ENCODE data around the gene RERE. TPM values are rescaled to one million over a fixed set of nuclear protein-coding genes. Genes with fewer than 3 reads are reported as not detected.

The RERE gene
- total RNA-seq, 1 experiment from 2014 or later: 40.6 TPM

DNA sequence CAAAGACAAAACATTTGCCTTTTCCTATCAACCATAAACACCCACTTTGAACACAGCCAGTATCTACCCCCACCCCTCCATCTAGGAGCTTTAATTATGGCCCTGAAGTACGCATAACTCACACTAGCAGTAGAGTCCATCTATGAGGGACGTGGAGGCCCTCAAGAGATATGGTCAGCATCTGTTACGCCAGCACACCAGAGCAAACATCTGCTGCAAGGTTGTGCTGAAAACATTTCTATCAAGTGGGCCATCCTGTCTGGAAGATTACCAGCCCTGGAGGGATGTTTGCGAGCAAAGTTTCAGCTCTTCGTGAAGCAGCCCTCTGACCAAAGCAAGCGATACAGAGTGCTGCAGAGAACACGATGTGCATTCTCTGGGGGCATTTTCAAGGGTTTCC, 424.9 kb downstream of the RERE start (continued):
- TF ChIP-seq, protein P1, sequence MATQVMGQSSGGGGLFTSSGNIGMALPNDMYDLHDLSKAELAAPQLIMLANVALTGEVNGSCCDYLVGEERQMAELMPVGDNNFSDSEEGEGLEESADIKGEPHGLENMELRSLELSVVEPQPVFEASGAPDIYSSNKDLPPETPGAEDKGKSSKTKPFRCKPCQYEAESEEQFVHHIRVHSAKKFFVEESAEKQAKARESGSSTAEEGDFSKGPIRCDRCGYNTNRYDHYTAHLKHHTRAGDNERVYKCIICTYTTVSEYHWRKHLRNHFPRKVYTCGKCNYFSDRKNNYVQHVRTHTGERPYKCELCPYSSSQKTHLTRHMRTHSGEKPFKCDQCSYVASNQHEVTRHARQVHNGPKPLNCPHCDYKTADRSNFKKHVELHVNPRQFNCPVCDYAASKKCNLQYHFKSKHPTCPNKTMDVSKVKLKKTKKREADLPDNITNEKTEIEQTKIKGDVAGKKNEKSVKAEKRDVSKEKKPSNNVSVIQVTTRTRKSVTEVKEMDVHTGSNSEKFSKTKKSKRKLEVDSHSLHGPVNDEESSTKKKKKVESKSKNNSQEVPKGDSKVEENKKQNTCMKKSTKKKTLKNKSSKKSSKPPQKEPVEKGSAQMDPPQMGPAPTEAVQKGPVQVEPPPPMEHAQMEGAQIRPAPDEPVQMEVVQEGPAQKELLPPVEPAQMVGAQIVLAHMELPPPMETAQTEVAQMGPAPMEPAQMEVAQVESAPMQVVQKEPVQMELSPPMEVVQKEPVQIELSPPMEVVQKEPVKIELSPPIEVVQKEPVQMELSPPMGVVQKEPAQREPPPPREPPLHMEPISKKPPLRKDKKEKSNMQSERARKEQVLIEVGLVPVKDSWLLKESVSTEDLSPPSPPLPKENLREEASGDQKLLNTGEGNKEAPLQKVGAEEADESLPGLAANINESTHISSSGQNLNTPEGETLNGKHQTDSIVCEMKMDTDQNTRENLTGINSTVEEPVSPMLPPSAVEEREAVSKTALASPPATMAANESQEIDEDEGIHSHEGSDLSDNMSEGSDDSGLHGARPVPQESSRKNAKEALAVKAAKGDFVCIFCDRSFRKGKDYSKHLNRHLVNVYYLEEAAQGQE (IDR thresholded peaks at IDR 0.05; ENCODE audit: low read depth): no peak
- TF ChIP-seq EZH2phosphoT487 (IDR thresholded peaks at IDR 0.05; ENCODE audit: borderline replicate concordance): no peak

DNA sequence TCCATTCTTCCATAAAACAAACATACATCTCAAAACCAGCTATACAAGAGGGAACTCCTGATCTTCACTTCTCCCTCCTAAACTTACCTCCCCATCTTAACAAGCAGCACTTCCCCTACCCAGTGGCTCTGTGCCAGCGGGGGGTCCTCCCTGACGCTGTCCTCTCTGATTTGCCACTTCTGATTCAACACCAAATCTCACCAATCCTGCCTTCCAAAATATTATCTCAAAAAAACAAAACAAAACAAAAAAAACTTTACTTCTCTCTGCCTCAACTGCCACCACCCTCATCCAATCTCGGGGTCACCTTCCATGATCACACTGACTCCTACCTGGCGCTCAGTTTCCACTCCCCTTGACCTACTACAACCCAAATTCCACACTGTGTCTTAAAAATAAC, 426.7 kb downstream of the RERE start:
- ChIA-PET CTCF (no interaction called here), RAD21 (ENCODE audit: low non-redundant PET in 1 of 2, low total read pairs in 2 of 2, uncharacterized antibody in 2 of 2, unreplicated experiment in 2 of 2) (no interaction called here), POLR2A (no interaction called here)
- Histone ChIP-seq H3K79me2 (ENCODE audit: insufficient read depth, low read length) (peaks cover 4% of the 10 kb centered on the region), H3K9me2 (ENCODE audit: insufficient read depth) (no peaks in the 10 kb centered on the region), H3K4me3 (replicated peaks in 1 of 2; ENCODE audit: low read depth in 1 of 2, low read length in 2 of 2) (no peak overlapping the region), H3K27ac (ENCODE audit: low read depth, low read length) (no peak overlapping the region), H3K27me3 (ENCODE audit: insufficient read depth, low read length) (no peaks in the 10 kb centered on the region), H3K4me1 (ENCODE audit: control insufficient read depth in 1 of 2, insufficient read depth in 2 of 2, low read length in 2 of 2) (peaks cover 3 to 10% of the 10 kb centered on the region in 2 experiments; a peak in 2 of 4 replicates), H3K36me3 (ENCODE audit: control insufficient read depth in 1 of 2, insufficient read depth in 2 of 2, low read length in 2 of 2) (no peaks in the 10 kb centered on the region), H2AFZ (ENCODE audit: low read depth, low read length, poor library complexity, severe bottlenecking) (no peak overlapping the region), H3K9ac (ENCODE audit: low read length) (no peak overlapping the region), H4K20me1 (ENCODE audit: insufficient read depth) (no peaks in the 10 kb centered on the region), H3K9me3 (ENCODE audit: control insufficient read depth in 1 of 2, insufficient read depth in 1 of 2, low read depth in 1 of 2, low read length in 2 of 2) (no peaks in the 10 kb centered on the region), H3K4me2 (ENCODE audit: low read length) (no peak overlapping the region)
- ATAC-seq (no peak), DNase-seq (ENCODE audit: low read depth, low spot score) (no peak)
- TF ChIP-seq, protein P2, sequence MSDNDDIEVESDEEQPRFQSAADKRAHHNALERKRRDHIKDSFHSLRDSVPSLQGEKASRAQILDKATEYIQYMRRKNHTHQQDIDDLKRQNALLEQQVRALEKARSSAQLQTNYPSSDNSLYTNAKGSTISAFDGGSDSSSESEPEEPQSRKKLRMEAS (IDR thresholded peaks at IDR 0.05): no peak
- TF ChIP-seq ZFX (IDR thresholded peaks at IDR 0.05) (no peak), EGR1 (IDR thresholded peaks at IDR 0.05; ENCODE audit: low read depth) (no peak), CBX3 (IDR thresholded peaks at IDR 0.05; ENCODE audit: low read depth) (no peak), SP1 (IDR thresholded peaks at IDR 0.05; ENCODE audit: low read depth) (no peak), TCF7L2 (IDR thresholded peaks at IDR 0.05; ENCODE audit: borderline replicate concordance, extremely low read depth, insufficient read depth, insufficient read length) (no peak), SRF (IDR thresholded peaks at IDR 0.05; ENCODE audit: low read depth) (no peak), YY1 (IDR thresholded peaks at IDR 0.05; ENCODE audit: extremely low read depth, insufficient replicate concordance, low read depth, low read length) (no peak), FOSL1 (IDR thresholded peaks at IDR 0.05; ENCODE audit: low read depth) (no peak), POLR2A (IDR thresholded peaks at IDR 0.05; ENCODE audit: borderline replicate concordance, extremely low read depth, insufficient read depth, insufficient read length) (no peak), JUND (IDR thresholded peaks at IDR 0.05) (no peak), SIN3A (IDR thresholded peaks at IDR 0.05; ENCODE audit: low read depth) (no peak), EZH2phosphoT487 (IDR thresholded peaks at IDR 0.05; ENCODE audit: borderline replicate concordance) (no peak)
- intact Hi-C loops (cut with micrococcal nuclease): no loop called here
- no TSS peak for BruUV-seq (replicated peaks)
